ENCODE data around the gene CCDC33.

DNA sequence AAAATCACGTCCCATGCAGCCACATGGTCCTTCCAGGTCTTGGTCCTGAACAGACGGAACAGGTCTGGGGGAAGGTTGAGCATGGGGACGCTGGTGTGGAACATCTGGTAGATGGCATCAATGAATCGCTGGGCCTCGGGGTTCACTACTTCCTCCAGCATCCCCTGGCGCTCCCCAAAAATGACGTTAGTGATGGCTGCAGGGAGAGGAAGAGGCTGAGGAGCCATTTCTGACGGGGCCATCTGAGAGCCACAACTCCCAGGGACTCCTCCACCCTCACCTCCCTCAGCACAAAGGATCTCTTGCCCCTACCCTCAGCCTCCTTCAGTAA lies 107.6 kb downstream of the CCDC33 start:
- TF ChIP-seq POLR2AphosphoS5 (IDR thresholded peaks at IDR 0.05; ENCODE audit: low read depth, low read length) (no peak), TCF12 (IDR thresholded peaks at IDR 0.05) (no peak), GABPA (IDR thresholded peaks at IDR 0.05; ENCODE audit: low read depth) (no peak), EP300 (IDR thresholded peaks at IDR 0.05; ENCODE audit: borderline replicate concordance in 1 of 2, low read depth in 1 of 2, low read length in 1 of 2) (no peak), RFX5 (IDR thresholded peaks at IDR 0.05; ENCODE audit: low read length) (no peak), FOXJ3 (CRISPR knock-in tag; IDR thresholded peaks at IDR 0.05) (no peak), FOXM1 (IDR thresholded peaks at IDR 0.05; ENCODE audit: low read depth) (no peak), JUND (IDR thresholded peaks at IDR 0.05) (no peak)
- TF ChIP-seq, protein P1, sequence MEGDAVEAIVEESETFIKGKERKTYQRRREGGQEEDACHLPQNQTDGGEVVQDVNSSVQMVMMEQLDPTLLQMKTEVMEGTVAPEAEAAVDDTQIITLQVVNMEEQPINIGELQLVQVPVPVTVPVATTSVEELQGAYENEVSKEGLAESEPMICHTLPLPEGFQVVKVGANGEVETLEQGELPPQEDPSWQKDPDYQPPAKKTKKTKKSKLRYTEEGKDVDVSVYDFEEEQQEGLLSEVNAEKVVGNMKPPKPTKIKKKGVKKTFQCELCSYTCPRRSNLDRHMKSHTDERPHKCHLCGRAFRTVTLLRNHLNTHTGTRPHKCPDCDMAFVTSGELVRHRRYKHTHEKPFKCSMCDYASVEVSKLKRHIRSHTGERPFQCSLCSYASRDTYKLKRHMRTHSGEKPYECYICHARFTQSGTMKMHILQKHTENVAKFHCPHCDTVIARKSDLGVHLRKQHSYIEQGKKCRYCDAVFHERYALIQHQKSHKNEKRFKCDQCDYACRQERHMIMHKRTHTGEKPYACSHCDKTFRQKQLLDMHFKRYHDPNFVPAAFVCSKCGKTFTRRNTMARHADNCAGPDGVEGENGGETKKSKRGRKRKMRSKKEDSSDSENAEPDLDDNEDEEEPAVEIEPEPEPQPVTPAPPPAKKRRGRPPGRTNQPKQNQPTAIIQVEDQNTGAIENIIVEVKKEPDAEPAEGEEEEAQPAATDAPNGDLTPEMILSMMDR (IDR thresholded peaks at IDR 0.05): no peak
- TF ChIP-seq, protein P2, sequence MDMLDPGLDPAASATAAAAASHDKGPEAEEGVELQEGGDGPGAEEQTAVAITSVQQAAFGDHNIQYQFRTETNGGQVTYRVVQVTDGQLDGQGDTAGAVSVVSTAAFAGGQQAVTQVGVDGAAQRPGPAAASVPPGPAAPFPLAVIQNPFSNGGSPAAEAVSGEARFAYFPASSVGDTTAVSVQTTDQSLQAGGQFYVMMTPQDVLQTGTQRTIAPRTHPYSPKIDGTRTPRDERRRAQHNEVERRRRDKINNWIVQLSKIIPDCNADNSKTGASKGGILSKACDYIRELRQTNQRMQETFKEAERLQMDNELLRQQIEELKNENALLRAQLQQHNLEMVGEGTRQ (IDR thresholded peaks at IDR 0.05; ENCODE audit: borderline replicate concordance, low read depth, low read length): no peak
- TF ChIP-seq, protein P3, sequence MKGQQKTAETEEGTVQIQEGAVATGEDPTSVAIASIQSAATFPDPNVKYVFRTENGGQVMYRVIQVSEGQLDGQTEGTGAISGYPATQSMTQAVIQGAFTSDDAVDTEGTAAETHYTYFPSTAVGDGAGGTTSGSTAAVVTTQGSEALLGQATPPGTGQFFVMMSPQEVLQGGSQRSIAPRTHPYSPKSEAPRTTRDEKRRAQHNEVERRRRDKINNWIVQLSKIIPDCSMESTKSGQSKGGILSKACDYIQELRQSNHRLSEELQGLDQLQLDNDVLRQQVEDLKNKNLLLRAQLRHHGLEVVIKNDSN (IDR thresholded peaks at IDR 0.05; ENCODE audit: borderline replicate concordance, low read depth): no peak
- TF ChIP-seq, protein P4, sequence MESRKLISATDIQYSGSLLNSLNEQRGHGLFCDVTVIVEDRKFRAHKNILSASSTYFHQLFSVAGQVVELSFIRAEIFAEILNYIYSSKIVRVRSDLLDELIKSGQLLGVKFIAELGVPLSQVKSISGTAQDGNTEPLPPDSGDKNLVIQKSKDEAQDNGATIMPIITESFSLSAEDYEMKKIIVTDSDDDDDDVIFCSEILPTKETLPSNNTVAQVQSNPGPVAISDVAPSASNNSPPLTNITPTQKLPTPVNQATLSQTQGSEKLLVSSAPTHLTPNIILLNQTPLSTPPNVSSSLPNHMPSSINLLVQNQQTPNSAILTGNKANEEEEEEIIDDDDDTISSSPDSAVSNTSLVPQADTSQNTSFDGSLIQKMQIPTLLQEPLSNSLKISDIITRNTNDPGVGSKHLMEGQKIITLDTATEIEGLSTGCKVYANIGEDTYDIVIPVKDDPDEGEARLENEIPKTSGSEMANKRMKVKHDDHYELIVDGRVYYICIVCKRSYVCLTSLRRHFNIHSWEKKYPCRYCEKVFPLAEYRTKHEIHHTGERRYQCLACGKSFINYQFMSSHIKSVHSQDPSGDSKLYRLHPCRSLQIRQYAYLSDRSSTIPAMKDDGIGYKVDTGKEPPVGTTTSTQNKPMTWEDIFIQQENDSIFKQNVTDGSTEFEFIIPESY (IDR thresholded peaks at IDR 0.05; ENCODE audit: borderline replicate concordance, low read depth): no peak
